ENCODE results near the gene HRH4.

GRCh38 chr18:24485681-24486080 is 25.2 kb downstream of the HRH4 start:
- TF ChIP-seq CTCF (IDR thresholded peaks at IDR 0.05) (no peak), EP300 (IDR thresholded peaks at IDR 0.05) (no peak), POLR2A (IDR thresholded peaks at IDR 0.05) (no peak)
